GM23338 (cell line): Measurements from ENCODE around the gene CCNF.
A peak's percentile ranks its signal among the peaks of the same experiment; 100 is the strongest.

Source experiments
- CREB1 ChIP-seq: fragments of 250-450 bp; sonication (Bioruptor Pico); IDR thresholded peaks from 2 replicates; pipeline ENCODE4 v1.5.0; 2020; ENCODE audit warnings: low read depth, mild to moderate bottlenecking, moderate library complexity
- CTCF ChIP-seq, 2 experiments: fragments of 200-600 bp in 1 of 2; sonication (generic) in 1 of 2; conservative IDR thresholded peaks; 2 replicates each; pipeline versions ENCODE4 v1.5.1 to v1.6.1; 2016 to 2017; ENCODE audit warnings: antibody characterized with exemption in 2 of 2, low read depth in 2 of 2, mild to moderate bottlenecking in 2 of 2, moderate library complexity in 1 of 2
- ETS1 ChIP-seq: IDR thresholded peaks from 2 replicates; pipeline ENCODE4 v1.6.1; 2016; ENCODE audit warnings: antibody characterized with exemption
- EZH2 ChIP-seq: fragments of 200-600 bp; sonication (generic); IDR thresholded peaks from one replicate; pipeline ENCODE4 v1.8.0; 2017; ENCODE audit warnings: antibody characterized with exemption, mild to moderate bottlenecking, low read depth; ENCODE audit not compliant: unreplicated experiment
- EZH2phosphoT487 ChIP-seq: fragments of 200-600 bp; sonication (generic); IDR thresholded peaks from one replicate; pipeline ENCODE4 v1.8.1; 2018; ENCODE audit warnings: antibody characterized with exemption; ENCODE audit not compliant: unreplicated experiment
- JUNB ChIP-seq: IDR thresholded peaks from one replicate; pipeline ENCODE4 v1.6.1; 2016; ENCODE audit warnings: antibody characterized with exemption; ENCODE audit not compliant: unreplicated experiment
- POLR2AphosphoS5 ChIP-seq: IDR thresholded peaks from 2 replicates; pipeline ENCODE4 v1.6.1; 2016; ENCODE audit warnings: antibody characterized with exemption, low read depth
- REST ChIP-seq: IDR thresholded peaks from one replicate; pipeline ENCODE4 v1.6.1; 2018; ENCODE audit warnings: antibody characterized with exemption; ENCODE audit not compliant: unreplicated experiment
- ZNF114 ChIP-seq: fragments of 250-450 bp; sonication (Bioruptor Pico); IDR thresholded peaks from 2 replicates; pipeline ENCODE4 v1.5.0; 2020; ENCODE audit warnings: mild to moderate bottlenecking, moderate library complexity

- TF ChIP-seq CTCF (conservative IDR thresholded peaks at IDR 0.05; ENCODE audit: low read depth in 2 of 2) (peak; percentile 55 to 70), POLR2AphosphoS5 (no peak), REST (no peak), ZNF114 (CRISPR knock-in tag) (no peak), EZH2phosphoT487 (no peak), CREB1 (CRISPR knock-in tag) (no peak), ETS1 (no peak), EZH2 (no peak), JUNB (no peak)
Observed at GRCh38 chr16:2465653-2466415, 36.6 kb downstream of the CCNF start.
